DOHH2 (cell line): ENCODE data around the gene LOX.

Experiments used
- H3F3A ChIP-seq: fragments of 200-600 bp; sonication (generic), shearing (Covaris generic); 2 replicates; pipeline ENCODE4 v1.6.0; 2016; ENCODE audit warnings: antibody characterized with exemption, mild to moderate bottlenecking; ENCODE audit not compliant: control insufficient read depth, insufficient read depth
- H3K27ac ChIP-seq: fragments of 200-600 bp; sonication (generic); 2 replicates; pipeline ENCODE4 v1.5.1; 2014; ENCODE audit warnings: low read depth, mild to moderate bottlenecking, low read length, moderate library complexity
- H3K27me3 ChIP-seq: fragments of 200-600 bp; sonication (generic); 2 replicates; pipeline ENCODE4 v1.6.1; 2014; ENCODE audit warnings: mild to moderate bottlenecking, low read length, mixed read lengths; ENCODE audit not compliant: control insufficient read depth
- H3K36me3 ChIP-seq: fragments of 200-600 bp; sonication (generic); 2 replicates; pipeline ENCODE4 v1.6.1; 2014; ENCODE audit warnings: mild to moderate bottlenecking, low read length, moderate library complexity, mixed read lengths; ENCODE audit not compliant: control insufficient read depth
- H3K4me1 ChIP-seq: fragments of 200-600 bp; sonication (generic); 2 replicates; pipeline ENCODE4 v1.6.1; 2014; ENCODE audit warnings: mild to moderate bottlenecking, low read length, mixed read lengths; ENCODE audit not compliant: control insufficient read depth
- H3K4me2 ChIP-seq: fragments of 200-600 bp; sonication (generic); 2 replicates; pipeline ENCODE4 v1.6.0; 2014; ENCODE audit warnings: mild to moderate bottlenecking, low read length, moderate library complexity
- H3K4me3 ChIP-seq: fragments of 200-600 bp; sonication (generic); 2 replicates; pipeline ENCODE4 v1.5.1; 2014; ENCODE audit warnings: mild to moderate bottlenecking, low read length, mixed read lengths
- H3K79me2 ChIP-seq: fragments of 200-600 bp; sonication (generic); 2 replicates; pipeline ENCODE4 v1.6.1; 2014; ENCODE audit warnings: mild to moderate bottlenecking, low read length, mixed read lengths; ENCODE audit not compliant: control insufficient read depth
- H3K9me2 ChIP-seq: fragments of 200-600 bp; sonication (generic); replicated peaks from 2 replicates; pipeline ENCODE4 v1.6.1; 2014; ENCODE audit warnings: mild to moderate bottlenecking, low read length, mixed read lengths; ENCODE audit not compliant: control insufficient read depth
- H3K9me3 ChIP-seq: fragments of 200-600 bp; sonication (generic); 2 replicates; pipeline ENCODE4 v1.6.1; 2014; ENCODE audit warnings: antibody characterized with exemption, low read length, mixed read lengths; ENCODE audit not compliant: control insufficient read depth, insufficient read depth
- H4K20me1 ChIP-seq: fragments of 200-600 bp; sonication (generic); 2 replicates; pipeline ENCODE4 v1.6.0; 2014; ENCODE audit warnings: low read depth, mild to moderate bottlenecking, antibody characterized with exemption, low read length, moderate library complexity; ENCODE audit not compliant: control insufficient read depth, insufficient read depth
- CTCF ChIP-seq: fragments of 200-600 bp; sonication (generic); IDR thresholded peaks from one replicate; pipeline ENCODE4 v1.5.1; 2014; ENCODE audit warnings: antibody characterized with exemption, mild to moderate bottlenecking, low read depth, low read length; ENCODE audit not compliant: poor library complexity, severe bottlenecking
- EZH2phosphoT487 ChIP-seq: fragments of 200-600 bp; sonication (generic); IDR thresholded peaks from 2 replicates; pipeline ENCODE4 v1.6.1; 2017; ENCODE audit warnings: borderline replicate concordance, mild to moderate bottlenecking, antibody characterized with exemption, low read length, moderate library complexity, mixed read lengths

LOX gene

GRCh38 chr5:122091936-122092600 is 14.0 kb upstream of the LOX start:
- Histone ChIP-seq H3K9me2 (no peaks in the 10 kb centered on the region), H3F3A (no peaks in the 10 kb centered on the region), H3K4me3 (no peak overlapping the region), H3K27me3 (no peaks in the 10 kb centered on the region), H4K20me1 (no peaks in the 10 kb centered on the region), H3K27ac (no peak overlapping the region), H3K79me2 (no peaks in the 10 kb centered on the region), H3K4me1 (no peaks in the 10 kb centered on the region), H3K9me3 (no peaks in the 10 kb centered on the region), H3K36me3 (no peaks in the 10 kb centered on the region), H3K4me2 (no peak overlapping the region)
- no peak for TF ChIP-seq EZH2phosphoT487
- TF ChIP-seq CTCF: peak; percentile 39

- H3F3A ChIP-seq: no peaks in the 10 kb centered on the region
- no peak overlapping the region for H3K4me2 ChIP-seq
- H3K36me3 ChIP-seq: no peaks in the 10 kb centered on the region
- H3K9me3 ChIP-seq: no peaks in the 10 kb centered on the region
- H3K4me1 ChIP-seq: no peaks in the 10 kb centered on the region
- no peaks in the 10 kb centered on the region for H3K79me2 ChIP-seq
- TF ChIP-seq EZH2phosphoT487 (no peak), CTCF (no peak)
- no peaks in the 10 kb centered on the region for H3K9me2 ChIP-seq
- no peaks in the 10 kb centered on the region for H4K20me1 ChIP-seq
- no peak overlapping the region for H3K27ac ChIP-seq
- H3K27me3 ChIP-seq: no peaks in the 10 kb centered on the region
- no peak overlapping the region for H3K4me3 ChIP-seq
Observed at GRCh38 chr5:122089096-122090013, 11.3 kb upstream of the LOX start.

GRCh38 chr5:122085041-122085440 is 7.0 kb upstream of the LOX start:
- H3K36me3 ChIP-seq: no peaks in the 10 kb centered on the region
- H3K79me2 ChIP-seq: no peaks in the 10 kb centered on the region
- H3K4me2 ChIP-seq: no peak overlapping the region
- no peak for TF ChIP-seq EZH2phosphoT487
- TF ChIP-seq CTCF: no peak
- H3F3A ChIP-seq: no peaks in the 10 kb centered on the region
- H3K27ac ChIP-seq: no peak overlapping the region
- no peaks in the 10 kb centered on the region for H3K27me3 ChIP-seq
- H3K4me3 ChIP-seq: no peak overlapping the region
- no peaks in the 10 kb centered on the region for H3K9me3 ChIP-seq
- no peaks in the 10 kb centered on the region for H4K20me1 ChIP-seq
- no peaks in the 10 kb centered on the region for H3K4me1 ChIP-seq
- no peaks in the 10 kb centered on the region for H3K9me2 ChIP-seq
